CD4-positive, alpha-beta T cell treated with Interferon gamma for 1 hour (primary cell): ENCODE results near the gene KRT12.

Experiments used
- DNase-seq: peaks from one replicate; pipeline ENCODE4 v3.0.0-alpha.2; 2020

Gene KRT12

GRCh38 chr17:40812639-40813038, 54.4 kb downstream of the KRT12 start:
- no peak for DNase-seq
